GM23338 (cell line): ENCODE data around the gene STAT4. TPM values are rescaled to one million over a fixed set of nuclear protein-coding genes. Genes with fewer than 3 reads are reported as not detected.

Experiments used
- ATAC-seq: fragments of 200-7000 bp; cut with Tn5 transposase; 3 replicates; pipeline ENCODE4 v1.9.1; 2020
- DNase-seq: peaks from one replicate; pipeline ENCODE4 v3.0.0-alpha.2; 2015; ENCODE audit warnings: low spot score
- H2AFZ ChIP-seq: fragments of 200-600 bp; sonication (generic); 2 replicates; pipeline ENCODE4 v1.8.0; 2016; ENCODE audit warnings: antibody characterized with exemption, mild to moderate bottlenecking, moderate library complexity
- H3F3A ChIP-seq: fragments of 200-600 bp; sonication (generic); replicated peaks from 2 replicates; pipeline ENCODE4 v1.8.0; 2017; ENCODE audit warnings: antibody characterized with exemption, mixed run types, low read depth
- H3K27ac ChIP-seq: fragments of 200-600 bp; sonication (generic); 2 replicates; pipeline ENCODE4 v1.6.1; 2016; ENCODE audit warnings: low read depth
- H3K27me3 ChIP-seq: fragments of 200-600 bp; sonication (generic); 2 replicates; pipeline ENCODE4 v1.8.0; 2016; ENCODE audit warnings: mild to moderate bottlenecking, mixed run types, moderate library complexity; ENCODE audit not compliant: insufficient read depth
- H3K36me3 ChIP-seq: fragments of 200-600 bp; sonication (generic); 2 replicates; pipeline ENCODE4 v1.8.0; 2016; ENCODE audit warnings: mild to moderate bottlenecking; ENCODE audit not compliant: insufficient read depth
- H3K4me1 ChIP-seq: fragments of 200-600 bp; sonication (generic); 2 replicates; pipeline ENCODE4 v1.8.0; 2016; ENCODE audit warnings: mild to moderate bottlenecking, moderate library complexity; ENCODE audit not compliant: insufficient read depth
- H3K4me2 ChIP-seq: fragments of 200-600 bp; sonication (generic); 2 replicates; pipeline ENCODE4 v1.7.1; 2017; ENCODE audit warnings: mixed run types
- H3K4me3 ChIP-seq: fragments of 200-600 bp; sonication (generic); 2 replicates; pipeline ENCODE4 v1.6.1; 2016; ENCODE audit warnings: mixed run types
- H3K79me2 ChIP-seq: fragments of 200-600 bp; sonication (generic); replicated peaks from 2 replicates; pipeline ENCODE4 v1.8.0; 2017; ENCODE audit warnings: mild to moderate bottlenecking; ENCODE audit not compliant: insufficient read depth
- H3K9me2 ChIP-seq: fragments of 200-600 bp; sonication (generic); 2 replicates; pipeline ENCODE4 v1.8.0; 2017; ENCODE audit not compliant: insufficient read depth
- H4K20me1 ChIP-seq: fragments of 200-600 bp; sonication (generic); replicated peaks from 2 replicates; pipeline ENCODE4 v1.8.0; 2017; ENCODE audit warnings: mild to moderate bottlenecking; ENCODE audit not compliant: insufficient read depth
- H3K27ac Mint-ChIP-seq: 2 replicates; pipeline ENCODE4 v1.8.0; 2020; ENCODE audit warnings: inconsistent platforms, mild to moderate bottlenecking, moderate library complexity, mixed read lengths
- H3K27me3 Mint-ChIP-seq: 3 replicates; pipeline ENCODE4 v1.8.0; 2022; ENCODE audit warnings: low read depth, mild to moderate bottlenecking, moderate library complexity, mixed read lengths, inconsistent platforms; ENCODE audit not compliant: insufficient read depth, poor library complexity
- H3K36me3 Mint-ChIP-seq: 3 replicates; pipeline ENCODE4 v1.8.0; 2021; ENCODE audit warnings: low read depth, mild to moderate bottlenecking, inconsistent platforms, moderate library complexity, mixed read lengths
- H3K4me1 Mint-ChIP-seq: 3 replicates; pipeline ENCODE4 v1.8.0; 2020; ENCODE audit warnings: mild to moderate bottlenecking, inconsistent platforms, mixed read lengths
- H3K4me3 Mint-ChIP-seq: 3 replicates; pipeline ENCODE4 v1.8.0; 2021; ENCODE audit warnings: moderate library complexity, mild to moderate bottlenecking, inconsistent platforms, mixed read lengths
- H3K9me3 Mint-ChIP-seq: 3 replicates; pipeline ENCODE4 v1.8.0; 2020; ENCODE audit warnings: moderate library complexity, mild to moderate bottlenecking, inconsistent platforms, mixed read lengths
- CREB1 ChIP-seq: fragments of 250-450 bp; sonication (Bioruptor Pico); IDR thresholded peaks from 2 replicates; pipeline ENCODE4 v1.5.0; 2020; ENCODE audit warnings: low read depth, mild to moderate bottlenecking, moderate library complexity
- CTCF ChIP-seq, 2 experiments: fragments of 200-600 bp in 1 of 2; sonication (generic) in 1 of 2; conservative IDR thresholded peaks; 2 replicates each; pipeline versions ENCODE4 v1.5.1 to v1.6.1; 2016 to 2017; ENCODE audit warnings: antibody characterized with exemption in 2 of 2, low read depth in 2 of 2, mild to moderate bottlenecking in 2 of 2, moderate library complexity in 1 of 2
- ETS1 ChIP-seq: IDR thresholded peaks from 2 replicates; pipeline ENCODE4 v1.6.1; 2016; ENCODE audit warnings: antibody characterized with exemption
- EZH2 ChIP-seq: fragments of 200-600 bp; sonication (generic); IDR thresholded peaks from one replicate; pipeline ENCODE4 v1.8.0; 2017; ENCODE audit warnings: antibody characterized with exemption, mild to moderate bottlenecking, low read depth; ENCODE audit not compliant: unreplicated experiment
- EZH2phosphoT487 ChIP-seq: fragments of 200-600 bp; sonication (generic); IDR thresholded peaks from one replicate; pipeline ENCODE4 v1.8.1; 2018; ENCODE audit warnings: antibody characterized with exemption; ENCODE audit not compliant: unreplicated experiment
- JUNB ChIP-seq: IDR thresholded peaks from one replicate; pipeline ENCODE4 v1.6.1; 2016; ENCODE audit warnings: antibody characterized with exemption; ENCODE audit not compliant: unreplicated experiment
- NANOG ChIP-seq: IDR thresholded peaks from 2 replicates; pipeline ENCODE4 v1.6.1; 2016; ENCODE audit warnings: antibody characterized with exemption, borderline replicate concordance
- POLR2AphosphoS5 ChIP-seq: IDR thresholded peaks from 2 replicates; pipeline ENCODE4 v1.6.1; 2016; ENCODE audit warnings: antibody characterized with exemption, low read depth
- REST ChIP-seq: IDR thresholded peaks from one replicate; pipeline ENCODE4 v1.6.1; 2018; ENCODE audit warnings: antibody characterized with exemption; ENCODE audit not compliant: unreplicated experiment
- STAT1 ChIP-seq: IDR thresholded peaks from one replicate; pipeline ENCODE4 v1.6.1; 2016; ENCODE audit warnings: antibody characterized with exemption; ENCODE audit not compliant: unreplicated experiment
- ZNF114 ChIP-seq: fragments of 250-450 bp; sonication (Bioruptor Pico); IDR thresholded peaks from 2 replicates; pipeline ENCODE4 v1.5.0; 2020; ENCODE audit warnings: mild to moderate bottlenecking, moderate library complexity
- ZNF331 ChIP-seq: fragments of 250-450 bp; sonication (Bioruptor Pico); IDR thresholded peaks from 2 replicates; pipeline ENCODE4 v1.5.0; 2020; ENCODE audit warnings: low read depth, mild to moderate bottlenecking, moderate library complexity
- ZNF462 ChIP-seq: fragments of 250-450 bp; sonication (Bioruptor Pico); IDR thresholded peaks from 2 replicates; pipeline ENCODE4 v1.5.0; 2020; ENCODE audit warnings: mild to moderate bottlenecking, moderate library complexity
- polyA plus RNA-seq: library from polyadenylated mRNA; unstranded; fragments of >200 nt; fragmentation: Nextera tagmentation; extraction: Ambion mirVana; gene quantifications from 2 replicates; pipeline ENCODE4 v1.2.1, GENCODE V29; 2016
- total RNA-seq: library from RNA; depleted of rRNA; stranded (reverse); fragments of >200 nt; shearing (Covaris generic); gene quantifications from 2 replicates; pipeline ENCODE4 v1.2.3, GENCODE V29; 2014

Gene STAT4
- total and polyA plus RNA-seq, 2 experiments from 2014 or later, result 0.52 to 0.86 TPM

- H3K27ac Mint-ChIP-seq, result no peak overlapping the region
Observed at GRCh38 chr2:191152482-191153240, 1.9 kb upstream of the STAT4 start.

More at GRCh38 chr2:191152482-191153240, 1.9 kb upstream of the STAT4 start:
- no peaks in the 10 kb centered on the region for H3K4me1 ChIP-seq
- no peak overlapping the region for H3K4me2 ChIP-seq
- Mint-ChIP-seq H3K9me3 (no peaks in the 10 kb centered on the region), H3K4me3 (no peak overlapping the region), H3K4me1 (peaks cover 8% of the 10 kb centered on the region), H3K27me3 (peaks cover 4% of the 10 kb centered on the region), H3K36me3 (no peaks in the 10 kb centered on the region)
- DNase-seq, result no peak
- no peaks in the 10 kb centered on the region for H3K9me2 ChIP-seq
- no peaks in the 10 kb centered on the region for H3K79me2 ChIP-seq
- TF ChIP-seq JUNB (no peak), ZNF114 (no peak), POLR2AphosphoS5 (no peak), CREB1 (CRISPR knock-in tag) (no peak), STAT1 (no peak), ETS1 (no peak), CTCF (conservative IDR thresholded peaks at IDR 0.05; ENCODE audit: low read depth in 2 of 2) (no peak), ZNF462 (CRISPR knock-in tag) (no peak), NANOG (no peak), ZNF331 (CRISPR knock-in tag) (no peak), REST (no peak), EZH2phosphoT487 (no peak), EZH2 (no peak)
- H3K27me3 ChIP-seq, result peaks cover 18% of the 10 kb centered on the region
- no peak for ATAC-seq
- no peak overlapping the region for H3K27ac ChIP-seq
- no peaks in the 10 kb centered on the region for H3F3A ChIP-seq
- no peaks in the 10 kb centered on the region for H4K20me1 ChIP-seq
- H3K4me3 ChIP-seq, result no peak overlapping the region
- H2AFZ ChIP-seq, result no peak overlapping the region
- H3K36me3 ChIP-seq, result no peaks in the 10 kb centered on the region
